ENCODE data around the gene IQGAP2. TPM values are rescaled to one million over a fixed set of nuclear protein-coding genes. Genes with fewer than 3 reads are reported as not detected.

Gene IQGAP2
- total RNA-seq, 1 experiment from 2014 or later, result not detected

DNA sequence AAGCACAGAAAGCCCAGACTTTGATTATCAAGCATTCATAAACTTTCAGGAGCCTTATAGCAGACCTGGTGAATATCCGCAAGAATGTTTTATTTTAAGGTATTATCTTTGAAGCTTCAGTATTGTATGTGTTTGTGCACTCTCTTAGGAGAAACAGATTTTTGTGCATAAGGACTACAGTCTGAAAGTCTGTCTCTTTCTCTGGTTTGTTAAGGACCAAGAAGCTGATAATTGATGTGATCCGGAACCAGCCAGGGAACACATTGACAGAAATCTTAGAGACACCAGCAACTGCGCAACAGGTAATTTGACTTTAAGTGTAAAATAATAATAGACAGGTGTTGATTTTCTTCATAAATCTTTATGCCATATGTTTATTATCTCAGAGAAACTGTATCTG, 290.1 kb downstream of the IQGAP2 start:
- BruUV-seq (replicated peaks), result no TSS peak
- Histone ChIP-seq H3K4me3 (no peak overlapping the region), H3K9me3 (ENCODE audit: insufficient read depth, low read depth) (no peaks in the 10 kb centered on the region), H4K20me1 (ENCODE audit: insufficient read depth) (no peaks in the 10 kb centered on the region), H3K27me3 (ENCODE audit: insufficient read depth, low read depth) (no peaks in the 10 kb centered on the region), H2AFZ (no peak overlapping the region), H3K79me2 (ENCODE audit: low read depth) (no peaks in the 10 kb centered on the region), H3F3A (ENCODE audit: insufficient read depth, low read depth) (0 out of 2 replicates have a peak, but pooled peaks cover 3% of the 10 kb centered on the region), H3K9me2 (ENCODE audit: insufficient read depth) (no peaks in the 10 kb centered on the region), H3K27ac (no peak overlapping the region), H3K4me2 (no peak overlapping the region), H3K36me3 (ENCODE audit: low read depth) (no peaks in the 10 kb centered on the region), H3K4me1 (replicated peaks; ENCODE audit: insufficient read depth) (peaks cover 33% of the 10 kb centered on the region)
- TF ChIP-seq EZH2 (IDR thresholded peaks at IDR 0.05; ENCODE audit: low read depth), result no peak
- TF ChIP-seq, protein P1, sequence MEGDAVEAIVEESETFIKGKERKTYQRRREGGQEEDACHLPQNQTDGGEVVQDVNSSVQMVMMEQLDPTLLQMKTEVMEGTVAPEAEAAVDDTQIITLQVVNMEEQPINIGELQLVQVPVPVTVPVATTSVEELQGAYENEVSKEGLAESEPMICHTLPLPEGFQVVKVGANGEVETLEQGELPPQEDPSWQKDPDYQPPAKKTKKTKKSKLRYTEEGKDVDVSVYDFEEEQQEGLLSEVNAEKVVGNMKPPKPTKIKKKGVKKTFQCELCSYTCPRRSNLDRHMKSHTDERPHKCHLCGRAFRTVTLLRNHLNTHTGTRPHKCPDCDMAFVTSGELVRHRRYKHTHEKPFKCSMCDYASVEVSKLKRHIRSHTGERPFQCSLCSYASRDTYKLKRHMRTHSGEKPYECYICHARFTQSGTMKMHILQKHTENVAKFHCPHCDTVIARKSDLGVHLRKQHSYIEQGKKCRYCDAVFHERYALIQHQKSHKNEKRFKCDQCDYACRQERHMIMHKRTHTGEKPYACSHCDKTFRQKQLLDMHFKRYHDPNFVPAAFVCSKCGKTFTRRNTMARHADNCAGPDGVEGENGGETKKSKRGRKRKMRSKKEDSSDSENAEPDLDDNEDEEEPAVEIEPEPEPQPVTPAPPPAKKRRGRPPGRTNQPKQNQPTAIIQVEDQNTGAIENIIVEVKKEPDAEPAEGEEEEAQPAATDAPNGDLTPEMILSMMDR (conservative IDR thresholded peaks at IDR 0.05), result no peak
- intact Hi-C loops (cut with micrococcal nuclease; ENCODE audit: unreplicated experiment), result no loop called here
- DNase-seq, result no peak
- POLR2A ChIA-PET (ENCODE audit: unreplicated experiment), result no interaction called here
- CTCF ChIA-PET, result no interaction called here

DNA sequence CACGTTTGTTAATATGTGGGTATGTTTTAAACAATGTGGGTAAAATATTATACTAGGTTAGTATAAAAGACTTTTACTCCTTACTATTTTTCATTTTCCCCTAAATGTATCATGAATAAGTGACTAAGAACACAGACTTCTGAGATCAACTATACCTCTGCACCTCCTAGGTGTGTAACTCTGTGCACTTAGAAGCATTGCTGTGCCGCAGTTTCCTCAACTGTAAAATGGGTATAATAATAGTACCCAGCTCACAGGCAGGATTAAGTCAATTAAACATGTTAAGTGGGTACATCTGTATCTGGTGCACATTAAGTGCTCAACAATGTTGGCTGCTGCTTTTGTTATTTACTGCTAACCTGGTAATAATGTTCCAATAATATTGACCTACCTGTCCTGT, 291.2 kb downstream of the IQGAP2 start:
- Histone ChIP-seq H3K9me3 (ENCODE audit: insufficient read depth, low read depth) (no peaks in the 10 kb centered on the region), H3K4me2 (no peak overlapping the region), H3K4me3 (no peak overlapping the region), H3K4me1 (replicated peaks; ENCODE audit: insufficient read depth) (peaks cover 23% of the 10 kb centered on the region), H3K9me2 (ENCODE audit: insufficient read depth) (no peaks in the 10 kb centered on the region), H2AFZ (no peak overlapping the region), H3K27me3 (ENCODE audit: insufficient read depth, low read depth) (no peaks in the 10 kb centered on the region), H3F3A (ENCODE audit: insufficient read depth, low read depth) (no peaks in the 10 kb centered on the region), H4K20me1 (ENCODE audit: insufficient read depth) (no peaks in the 10 kb centered on the region), H3K36me3 (ENCODE audit: low read depth) (no peaks in the 10 kb centered on the region), H3K27ac (no peak overlapping the region), H3K79me2 (ENCODE audit: low read depth) (no peaks in the 10 kb centered on the region)
- ChIA-PET POLR2A (ENCODE audit: unreplicated experiment) (no interaction called here), CTCF (no interaction called here)
- BruUV-seq (replicated peaks), result no TSS peak
- intact Hi-C loops (cut with micrococcal nuclease; ENCODE audit: unreplicated experiment), result no loop called here
- TF ChIP-seq EZH2 (IDR thresholded peaks at IDR 0.05; ENCODE audit: low read depth), result no peak
- TF ChIP-seq, protein P1 (conservative IDR thresholded peaks at IDR 0.05), result no peak
- no peak for DNase-seq

- no peaks in the 10 kb centered on the region for H3K9me3 ChIP-seq (ENCODE audit: insufficient read depth, low read depth)
- CTCF ChIA-PET, result no interaction called here
- TF ChIP-seq, protein P1 (conservative IDR thresholded peaks at IDR 0.05), result no peak
- TF ChIP-seq EZH2 (IDR thresholded peaks at IDR 0.05; ENCODE audit: low read depth), result no peak
- H3K9me2 ChIP-seq (ENCODE audit: insufficient read depth), result no peaks in the 10 kb centered on the region
- DNase-seq, result no peak
- H3K27me3 ChIP-seq (ENCODE audit: insufficient read depth, low read depth), result no peaks in the 10 kb centered on the region
- no peak overlapping the region for H3K4me3 ChIP-seq
- H3F3A ChIP-seq (ENCODE audit: insufficient read depth, low read depth), result no peaks in the 10 kb centered on the region
- H3K4me2 ChIP-seq, result no peak overlapping the region
- BruUV-seq (replicated peaks), result no TSS peak
- intact Hi-C loops (cut with micrococcal nuclease; ENCODE audit: unreplicated experiment), result no loop called here
- no peaks in the 10 kb centered on the region for H3K79me2 ChIP-seq (ENCODE audit: low read depth)
- peaks cover 15% of the 10 kb centered on the region for H3K4me1 ChIP-seq (replicated peaks; ENCODE audit: insufficient read depth)
- H3K36me3 ChIP-seq (ENCODE audit: low read depth), result no peaks in the 10 kb centered on the region
- H4K20me1 ChIP-seq (ENCODE audit: insufficient read depth), result no peaks in the 10 kb centered on the region
- H3K27ac ChIP-seq, result no peak overlapping the region
- POLR2A ChIA-PET (ENCODE audit: unreplicated experiment), result no interaction called here
- no peak overlapping the region for H2AFZ ChIP-seq
These were observed 292.3 kb downstream of the IQGAP2 start for GRCh38 chr5:76695346-76695745.
